NCI-H2107 (cell line): Measurements from ENCODE around the gene ACP1.
A peak's percentile ranks its signal among the peaks of the same experiment; 100 is the strongest.

ENCODE experiments used
- DNase-seq: peaks from one replicate; lab custom pipeline; 2025; lab: John Stamatoyannopoulos, UW

ACP1 gene

GRCh38 chr2:264493-265468 lies at the start of gene ACP1:
ACP1 (plus strand) TSS chr2:264947; CDS start chr2:264965, 18 bp downstream.
- DNase-seq = peak; percentile 84

DNA sequence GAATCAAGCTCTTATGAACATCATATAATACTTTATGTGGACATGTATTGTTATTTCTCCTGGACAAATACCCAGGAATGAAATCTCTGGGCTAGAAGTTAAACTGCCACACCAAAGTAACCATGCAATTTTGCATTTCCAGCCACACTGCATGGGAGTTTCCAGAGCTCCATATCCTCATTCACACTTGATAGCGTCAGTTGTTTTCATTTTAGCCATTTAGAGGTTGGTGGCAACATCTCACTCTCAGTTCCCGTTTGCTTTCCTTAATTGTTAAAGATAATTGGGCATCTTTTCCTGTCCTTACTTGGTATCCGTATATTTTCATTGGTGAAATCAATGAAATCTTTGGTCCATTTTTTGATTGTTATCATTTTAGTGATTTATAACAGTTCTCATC lies 48.7 kb upstream of the ACP1 start:
- no peak for DNase-seq

DNA sequence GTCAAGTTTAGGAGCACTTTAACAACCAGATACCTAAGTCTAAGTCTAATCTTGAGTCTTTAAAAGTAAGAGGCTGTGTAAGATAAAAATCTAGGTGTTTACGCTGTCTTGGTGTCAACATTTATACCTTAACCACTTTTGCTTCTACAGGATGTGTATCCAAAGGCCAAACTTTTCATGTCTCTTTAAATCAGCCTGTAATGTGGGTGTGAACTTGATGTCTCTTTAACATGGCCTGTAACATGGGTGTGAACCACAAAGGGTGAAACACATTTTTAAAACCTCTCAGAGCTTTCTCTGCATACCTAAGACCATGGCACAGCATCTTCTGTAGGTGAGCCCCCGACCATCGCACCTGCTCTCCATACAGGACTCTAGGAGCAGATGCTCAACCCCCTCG lies 41.3 kb upstream of the ACP1 start:
- DNase-seq = no peak

DNA sequence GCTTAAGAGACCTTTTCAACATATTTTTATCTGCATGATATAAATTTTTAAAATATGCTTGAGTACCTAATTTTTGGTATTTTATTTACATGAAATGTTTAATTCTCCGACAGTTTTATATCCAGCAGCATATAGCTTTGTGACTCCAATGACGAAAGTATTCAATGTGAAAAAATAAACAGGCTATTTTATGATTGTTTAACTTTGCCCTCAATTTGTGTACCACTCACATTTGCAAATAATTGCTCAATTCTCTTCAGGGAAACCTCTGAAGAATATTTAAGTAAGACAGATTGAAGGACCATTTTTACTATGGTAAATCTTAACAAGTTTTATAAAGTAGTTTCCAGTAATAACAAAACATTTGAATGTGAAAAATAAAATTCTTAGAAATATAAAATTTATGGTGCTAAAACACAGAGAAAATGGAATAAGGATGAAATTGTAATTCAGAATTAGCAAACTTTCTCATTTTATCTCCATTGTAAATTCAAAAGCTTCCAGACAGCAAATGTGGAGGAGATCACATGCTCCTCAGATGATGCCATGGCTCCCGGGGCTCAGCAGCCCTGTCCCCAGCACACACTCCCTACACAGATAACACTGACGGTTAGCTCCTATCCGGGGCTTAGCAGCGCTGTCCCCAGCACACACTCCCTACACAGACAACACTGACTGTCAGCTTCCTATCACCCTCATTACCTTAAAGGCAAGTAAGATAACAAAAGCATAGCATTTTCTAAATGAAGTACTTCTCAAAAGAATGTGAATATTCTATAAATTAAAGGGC lies 40.6 kb upstream of the ACP1 start:
- DNase-seq = no peak

DNA sequence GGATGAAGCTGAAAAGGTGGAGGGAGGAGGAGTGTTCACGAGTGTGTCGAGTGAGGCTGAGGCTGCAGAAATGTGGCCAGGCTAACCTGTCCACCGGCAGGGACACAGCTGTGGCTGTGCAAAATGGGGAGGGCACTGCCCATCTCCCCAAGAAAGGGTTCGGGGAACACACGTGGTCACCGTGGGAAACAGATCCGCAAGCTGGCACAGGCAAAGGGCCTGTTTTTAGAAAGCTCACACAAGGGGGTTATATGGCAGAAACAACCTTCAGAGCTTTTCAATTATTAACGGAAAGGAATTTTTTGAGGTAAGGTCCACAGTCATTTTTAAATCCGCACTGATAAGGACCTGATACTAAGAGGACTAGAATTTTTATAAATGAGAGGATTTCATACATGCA lies 36.6 kb upstream of the ACP1 start:
- no peak for DNase-seq

- DNase-seq = no peak
These were observed 36.0 kb upstream of the ACP1 start for GRCh38 chr2:228518-229278.

DNA sequence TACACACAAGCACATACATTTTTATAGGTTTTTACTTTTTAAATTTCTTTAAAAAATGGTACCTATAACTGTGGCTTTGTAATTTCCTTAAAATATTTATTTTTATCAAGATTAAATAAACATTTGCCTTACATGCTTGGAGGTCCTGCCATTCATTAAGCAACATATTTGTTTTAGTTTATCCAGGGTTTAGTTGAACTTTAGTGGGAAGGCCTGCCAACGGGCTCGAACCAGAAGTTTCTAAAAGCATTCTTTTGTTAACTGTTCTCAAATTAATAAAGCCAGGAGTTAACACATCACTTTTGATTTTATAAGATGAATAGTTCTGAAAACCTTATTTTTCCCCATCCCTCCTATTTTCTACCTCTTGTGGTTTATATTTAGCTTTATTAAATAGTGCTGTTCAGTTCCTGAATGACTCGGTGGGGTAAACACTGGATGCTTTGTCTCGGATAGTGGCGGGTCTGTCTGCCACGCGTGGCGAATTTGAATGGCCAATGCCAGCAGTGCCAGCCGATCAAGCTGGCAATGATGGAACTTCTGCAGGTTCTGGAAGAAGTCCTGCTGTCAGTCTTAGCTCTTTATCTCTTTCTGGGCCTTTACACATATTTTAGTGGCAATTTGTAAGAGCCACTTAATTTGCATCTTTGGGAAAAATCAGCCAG lies 33.1 kb upstream of the ACP1 start:
- no peak for DNase-seq

DNA sequence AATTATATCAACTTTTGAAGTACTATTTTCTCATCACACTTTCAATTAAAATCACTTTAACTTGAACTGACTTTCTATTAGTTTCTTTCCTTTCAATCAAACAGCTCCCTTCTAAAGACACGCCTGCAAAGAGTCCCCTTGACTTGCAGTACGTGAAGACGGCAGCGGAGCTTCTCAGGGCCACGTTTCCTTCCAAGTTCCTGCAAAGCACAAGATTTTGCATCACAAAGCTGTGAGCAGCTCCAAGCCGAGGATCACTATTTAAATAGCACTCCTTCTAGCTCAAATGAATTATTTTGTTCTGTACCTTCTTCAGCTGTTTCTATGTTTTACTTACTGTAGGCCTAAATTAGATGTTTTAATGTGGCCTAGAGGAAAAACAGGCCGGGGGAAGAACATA lies 31.7 kb upstream of the ACP1 start:
- no peak for DNase-seq

DNA sequence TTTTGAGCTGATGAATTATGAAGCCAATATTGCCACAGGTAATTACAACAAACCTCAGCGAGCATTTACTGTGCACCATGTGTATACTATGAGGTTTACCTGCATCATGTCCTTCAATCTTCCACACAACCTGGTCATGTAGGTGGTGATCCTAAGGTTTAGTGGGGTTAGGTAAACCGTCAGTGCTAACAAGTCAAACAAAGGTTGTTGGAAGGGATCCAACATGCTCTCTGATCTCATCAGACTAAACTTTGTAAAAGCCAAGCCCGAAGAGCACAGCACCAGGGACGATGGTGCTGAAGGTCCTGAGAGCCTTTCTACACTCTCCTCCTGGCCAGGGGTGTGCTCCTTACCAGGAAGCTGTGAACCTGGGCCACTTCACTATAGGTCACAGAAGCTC lies 30.3 kb upstream of the ACP1 start:
- DNase-seq = no peak

GRCh38 chr2:236993-237539 lies 27.7 kb upstream of the ACP1 start:
- no peak for DNase-seq

- no peak for DNase-seq
These were observed 26.9 kb upstream of the ACP1 start for GRCh38 chr2:237878-238277.

DNA sequence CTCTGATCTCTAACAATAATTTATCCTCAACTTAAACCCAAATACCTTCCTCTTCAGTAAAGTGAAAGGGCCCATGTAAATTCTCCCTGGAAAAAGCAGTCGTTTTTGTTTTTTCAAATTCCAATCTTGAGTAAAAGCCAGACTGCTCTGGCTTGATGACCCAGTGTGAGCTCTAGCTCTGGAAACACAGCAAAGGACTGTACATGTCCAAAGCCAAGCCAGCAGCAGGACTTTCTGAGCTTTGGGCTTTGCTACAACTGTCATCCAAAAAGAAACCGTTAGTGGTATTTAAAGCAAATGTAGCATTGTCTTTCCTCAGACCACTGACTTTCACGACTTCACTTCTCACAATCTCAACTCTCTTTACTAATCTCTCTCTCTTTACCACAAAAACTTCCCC lies 26.3 kb upstream of the ACP1 start:
- DNase-seq = no peak

DNA sequence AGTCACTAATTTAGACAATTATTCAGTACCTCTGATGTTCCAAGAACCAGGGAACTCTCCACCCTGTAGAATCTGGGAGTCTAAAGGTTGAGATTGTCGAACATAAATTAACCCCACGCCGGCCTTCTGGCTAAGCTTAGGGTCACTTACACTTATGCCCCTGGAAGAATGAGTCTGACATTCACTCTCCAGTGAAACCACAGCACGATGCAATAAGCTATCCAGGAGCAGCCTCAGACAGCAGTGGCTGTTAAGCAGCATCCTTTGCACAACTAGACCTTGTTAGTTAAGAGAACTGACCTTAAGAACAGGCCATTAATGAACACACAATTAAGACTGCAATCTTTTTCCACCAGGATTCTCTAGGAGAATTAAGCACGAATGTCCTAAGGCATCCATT lies 25.9 kb upstream of the ACP1 start:
- no peak for DNase-seq

DNA sequence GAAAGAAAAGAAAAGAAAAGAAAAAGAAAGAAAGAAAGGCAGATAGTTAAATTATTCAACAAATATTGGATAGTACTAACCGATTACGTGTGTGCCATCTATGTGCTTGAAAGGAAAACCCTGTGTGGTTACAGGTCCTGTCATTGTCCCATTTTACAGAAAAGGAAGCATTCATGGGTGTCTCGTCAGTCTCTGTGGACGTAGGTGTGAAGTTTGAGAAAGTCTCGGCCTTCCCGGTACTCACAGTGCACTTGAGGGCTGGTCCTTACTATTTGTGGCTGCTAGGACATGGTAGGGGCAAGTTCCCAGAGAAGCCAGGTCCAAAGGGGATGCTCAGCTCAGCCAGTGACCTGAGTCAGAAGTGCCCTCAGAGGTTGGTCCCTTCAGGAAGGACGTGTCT lies 20.2 kb upstream of the ACP1 start:
- DNase-seq = no peak

DNA sequence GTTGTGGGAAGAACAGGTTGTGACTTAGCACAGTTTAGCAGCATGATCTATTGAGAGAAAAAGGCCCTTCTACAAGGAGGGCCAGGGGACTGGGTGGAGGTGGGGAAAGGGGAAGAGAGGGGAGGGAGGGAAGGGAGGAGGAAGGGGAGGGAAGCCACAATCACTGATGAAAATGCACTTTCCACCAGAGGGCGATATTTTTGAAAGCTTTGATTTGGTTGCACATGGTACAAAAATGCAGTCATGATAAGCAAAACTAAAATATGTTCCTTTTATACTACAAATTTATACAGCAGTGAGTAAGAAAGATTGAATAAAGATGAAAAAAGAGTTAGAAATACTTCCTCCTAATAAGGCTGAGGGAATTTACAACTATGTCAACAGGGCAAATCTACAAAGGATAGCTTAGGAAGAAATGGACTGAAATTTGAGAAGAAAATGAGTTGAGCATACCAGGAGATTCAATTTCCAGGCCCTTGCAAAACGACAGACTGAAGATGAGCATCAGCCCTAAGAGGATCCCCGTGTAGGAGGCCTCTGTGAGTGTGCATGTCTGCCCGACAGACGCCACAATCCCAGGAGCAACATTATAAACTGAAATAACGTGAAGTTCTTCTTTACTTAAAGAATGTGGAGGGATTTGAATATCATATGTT lies 18.1 kb upstream of the ACP1 start:
- no peak for DNase-seq

DNA sequence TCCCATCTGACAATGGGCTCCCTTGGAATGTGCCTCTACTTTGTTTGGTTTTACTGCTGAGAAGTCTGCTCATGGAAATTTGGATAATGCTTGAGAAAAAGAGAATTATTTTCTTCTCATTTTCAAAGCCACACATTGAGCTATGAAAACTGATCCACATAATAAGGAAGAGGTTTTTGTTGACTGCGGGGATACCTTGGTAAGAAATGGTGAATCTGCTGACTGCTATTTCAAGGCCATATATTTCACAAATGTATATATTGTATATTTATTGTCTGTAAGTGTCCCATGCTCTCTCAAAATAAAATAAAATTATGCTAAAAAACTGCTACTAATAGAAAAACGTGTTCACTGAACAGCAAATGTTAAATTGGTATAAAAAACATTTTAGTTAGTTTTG lies 16.0 kb upstream of the ACP1 start:
- DNase-seq = no peak

DNA sequence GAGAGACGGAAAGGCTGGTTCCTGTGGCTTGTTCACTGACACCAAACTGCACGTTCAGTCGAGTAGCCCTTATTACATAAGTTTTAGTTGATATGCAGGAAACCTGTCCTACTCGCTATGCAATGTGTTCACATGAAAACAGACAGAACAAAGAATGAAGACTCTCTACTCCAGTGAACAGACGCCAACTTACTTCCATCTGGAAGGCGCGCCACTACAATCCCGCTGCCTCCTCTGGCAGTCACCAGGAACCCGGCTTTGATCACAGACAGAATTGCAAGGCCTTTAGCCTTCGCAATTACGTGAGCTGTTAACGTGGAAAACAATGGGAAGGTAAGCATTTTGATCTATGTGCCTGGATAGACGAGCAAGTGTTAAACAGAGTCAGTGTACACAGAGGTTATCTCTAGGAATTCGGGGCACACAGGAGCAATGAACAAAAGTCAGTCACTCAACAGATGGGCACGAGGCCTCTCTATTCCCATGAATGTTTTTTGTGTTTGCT lies 15.2 kb upstream of the ACP1 start:
- DNase-seq = no peak

DNA sequence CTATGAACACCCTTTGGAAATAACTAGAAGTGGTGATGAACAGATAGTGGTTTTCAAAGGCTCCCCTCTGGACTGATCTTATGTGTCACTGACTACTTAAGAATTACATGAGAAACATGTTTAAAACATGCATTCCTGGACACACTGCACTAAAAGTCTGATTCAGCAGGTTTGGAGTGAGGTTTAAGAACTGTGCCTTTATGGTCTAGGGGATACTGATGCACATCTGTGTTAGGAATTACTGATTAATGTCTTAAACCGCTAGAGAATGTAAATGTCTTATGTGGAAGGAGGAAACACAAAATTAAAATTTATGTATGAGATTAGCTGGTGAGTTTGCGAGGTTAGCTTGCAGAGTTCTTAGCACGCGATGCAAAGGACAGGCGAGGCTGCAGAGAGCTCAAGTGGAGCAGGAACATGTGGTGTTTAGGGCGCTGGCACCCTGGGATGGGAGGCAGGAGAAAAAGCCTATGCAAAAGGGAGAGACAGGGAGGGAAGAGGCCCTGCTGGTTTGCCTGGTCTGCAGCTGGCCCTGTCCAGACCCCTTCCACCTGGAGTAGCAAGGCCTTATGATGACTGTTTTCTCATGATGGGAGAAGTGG lies 12.6 kb upstream of the ACP1 start:
- no peak for DNase-seq

GRCh38 chr2:253202-253638 lies 11.5 kb upstream of the ACP1 start:
- no peak for DNase-seq

DNA sequence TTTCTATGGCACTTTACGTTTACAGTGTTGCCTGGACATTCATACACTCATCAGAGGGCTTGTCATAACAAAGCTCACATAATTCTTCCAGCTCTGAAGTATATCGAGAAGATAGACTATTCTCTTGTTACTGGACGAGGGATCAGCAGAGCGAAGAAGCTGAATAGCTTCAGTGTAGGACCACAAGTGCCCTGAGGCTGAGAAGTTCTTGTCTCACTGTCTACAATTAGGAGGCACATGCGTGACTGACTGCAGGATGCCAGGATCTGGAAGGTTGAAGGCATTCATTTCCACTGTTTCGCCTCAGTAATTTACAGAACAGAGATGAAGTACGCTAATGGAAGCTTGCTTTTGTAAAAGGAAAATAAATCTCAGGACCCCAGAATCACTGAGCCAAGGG lies 10.5 kb upstream of the ACP1 start:
- DNase-seq = no peak
